Measurements from ENCODE around the gene MCM3AP. TPM values are rescaled to one million over a fixed set of nuclear protein-coding genes. Genes with fewer than 3 reads are reported as not detected.
"Not testable (repeated sequence)": the region's sequence is repeated elsewhere in the genome, so short reads cannot be mapped to it uniquely, and the experiment has no call there.

Gene MCM3AP
- total and polyA plus RNA-seq, 9 of the 15 experiments (the other 6 are each of a cell fraction or from before 2014, with no cell fraction given) = 6.5 to 179 (median 69.6) TPM

GRCh38 chr21:46241577-46241976 lies 43.8 kb downstream of the MCM3AP start:
- BruUV-seq (replicated peaks); intact Hi-C loops (cut with micrococcal nuclease); H3K9ac ChIP-seq (ENCODE audit: insufficient read depth in 1 of 2, low read depth in 2 of 2, low read length in 2 of 2); H3K4me3 ChIP-seq; H3K79me2 ChIP-seq (ENCODE audit: control insufficient read depth, insufficient read depth, low read length); H4K20me1 ChIP-seq (replicated peaks; ENCODE audit: control insufficient read depth, insufficient read depth, low read length); H3K4me2 ChIP-seq (ENCODE audit: insufficient read depth, low read length); in situ Hi-C loops (cut with MboI); CTCF ChIA-PET (ENCODE audit: low intra/inter-chr PET ratio); DNase-seq (ENCODE audit: extremely low read depth in 1 of 4, low spot score in 3 of 4); H3K27me3 ChIP-seq (ENCODE audit: control insufficient read depth in 2 of 2, insufficient read depth in 2 of 2, low read length in 2 of 2); H2AFZ ChIP-seq (ENCODE audit: low read depth, low read length); H3K4me1 ChIP-seq (replicated peaks in 1 of 2; ENCODE audit: control insufficient read depth in 2 of 2, insufficient read depth in 2 of 2, low read length in 2 of 2); H3K27ac ChIP-seq (ENCODE audit: extremely low read depth, low read depth, low read length); H3K9me3 ChIP-seq (replicated peaks; ENCODE audit: control insufficient read depth, insufficient read depth, low read depth, low read length); ATAC-seq; H3K9me1 ChIP-seq (ENCODE audit: control insufficient read depth, insufficient read depth, low read length): not testable (repeated sequence)
- POLR2A ChIA-PET = interaction anchor here (1.1 to 3.9 kb wide), 4 partner anchors 9 to 81 kb away, joined by 3 to 27 read pairs (median 12); partner anchors contain the start of gene LSS
- peaks cover 91% of the 10 kb centered on the region for H3K36me3 ChIP-seq (ENCODE audit: control insufficient read depth, insufficient read depth, low read length)
- peak; percentile 74 for FAIRE-seq
- 100% methylated on average over 1 of the region's 1 CpG for WGBS (ENCODE audit: insufficient coverage, low coverage, missing lambda C conversion rate)

GRCh38 chr21:46239817-46240325 lies 45.5 kb downstream of the MCM3AP start:
- FAIRE-seq (no peak), ATAC-seq (no peak), DNase-seq (ENCODE audit: extremely low read depth in 1 of 4, low spot score in 3 of 4) (no peak)
- H4K20me1 ChIP-seq (replicated peaks; ENCODE audit: control insufficient read depth, insufficient read depth, low read length) = 0 out of 2 replicates have a peak, but pooled peaks cover 4% of the 10 kb centered on the region
- H3K27me3 ChIP-seq (ENCODE audit: control insufficient read depth in 2 of 2, insufficient read depth in 2 of 2, low read length in 2 of 2) = no peaks in the 10 kb centered on the region
- BruUV-seq (replicated peaks) = no TSS peak
- H2AFZ ChIP-seq (ENCODE audit: low read depth, low read length) = no peak overlapping the region
- no peak overlapping the region for H3K9ac ChIP-seq (ENCODE audit: insufficient read depth in 1 of 2, low read depth in 2 of 2, low read length in 2 of 2)
- H3K79me2 ChIP-seq (ENCODE audit: control insufficient read depth, insufficient read depth, low read length) = no peaks in the 10 kb centered on the region
- H3K4me3 ChIP-seq = no peak overlapping the region
- peaks cover 0 to 3% of the 10 kb centered on the region in 2 experiments; a peak in 1 of 5 replicates for H3K4me1 ChIP-seq (replicated peaks in 1 of 2; ENCODE audit: control insufficient read depth in 2 of 2, insufficient read depth in 2 of 2, low read length in 2 of 2)
- H3K36me3 ChIP-seq (ENCODE audit: control insufficient read depth, insufficient read depth, low read length) = peaks cover 91% of the 10 kb centered on the region
- no peak overlapping the region for H3K4me2 ChIP-seq (ENCODE audit: insufficient read depth, low read length)
- POLR2A ChIA-PET = interaction anchor here (0.8 to 3.9 kb wide), 5 partner anchors 10 to 26 kb away, joined by 4 to 27 read pairs (median 11); partner anchors contain the start of gene LSS
- intact Hi-C loops (cut with micrococcal nuclease) = no loop called here
- no peaks in the 10 kb centered on the region for H3K9me3 ChIP-seq (replicated peaks; ENCODE audit: control insufficient read depth, insufficient read depth, low read depth, low read length)
- CTCF ChIA-PET (ENCODE audit: low intra/inter-chr PET ratio) = no interaction called here
- in situ Hi-C loops (cut with MboI) = no loop called here
- H3K27ac ChIP-seq (ENCODE audit: extremely low read depth, low read depth, low read length) = no peak overlapping the region
- H3K9me1 ChIP-seq (ENCODE audit: control insufficient read depth, insufficient read depth, low read length) = no peaks in the 10 kb centered on the region
- 75% methylated on average over 7 of the region's 7 CpGs for WGBS (ENCODE audit: insufficient coverage, low coverage, missing lambda C conversion rate)
- peak; percentile 59 for TF ChIP-seq SUPT5H (IDR thresholded peaks at IDR 0.05)
- peak; percentile 61 for TF ChIP-seq POLR2A (conservative IDR thresholded peaks at IDR 0.05)
- no peak for TF ChIP-seq POLR3G (IDR thresholded peaks at IDR 0.05; ENCODE audit: extremely low read depth, insufficient read length, insufficient replicate concordance)
- no peak for TF ChIP-seq HNRNPH1 (optimal IDR thresholded peaks at IDR 0.05; ENCODE audit: low read depth, low read length)
- no peak for TF ChIP-seq ZBTB11 (CRISPR knock-in tag; IDR thresholded peaks at IDR 0.05)
- TF ChIP-seq ZKSCAN8 (CRISPR knock-in tag; IDR thresholded peaks at IDR 0.05) = no peak

All from K562 (cell line).